Loucy (cell line): ENCODE measurements around the gene STAP2.

Experiments used
- EZH2phosphoT487 ChIP-seq: fragments of 200-600 bp; IDR thresholded peaks from 2 replicates; pipeline ENCODE4 v1.6.1; 2018; ENCODE audit warnings: antibody characterized with exemption, mild to moderate bottlenecking, moderate library complexity, borderline replicate concordance
- TF ChIP-seq, protein P1 (sequence below): fragments of 200-600 bp; sonication (generic); conservative IDR thresholded peaks from 2 replicates; pipeline ENCODE4 v1.5.1; 2014; ENCODE audit warnings: mild to moderate bottlenecking, antibody characterized with exemption, low read length

- TF ChIP-seq, protein P1, sequence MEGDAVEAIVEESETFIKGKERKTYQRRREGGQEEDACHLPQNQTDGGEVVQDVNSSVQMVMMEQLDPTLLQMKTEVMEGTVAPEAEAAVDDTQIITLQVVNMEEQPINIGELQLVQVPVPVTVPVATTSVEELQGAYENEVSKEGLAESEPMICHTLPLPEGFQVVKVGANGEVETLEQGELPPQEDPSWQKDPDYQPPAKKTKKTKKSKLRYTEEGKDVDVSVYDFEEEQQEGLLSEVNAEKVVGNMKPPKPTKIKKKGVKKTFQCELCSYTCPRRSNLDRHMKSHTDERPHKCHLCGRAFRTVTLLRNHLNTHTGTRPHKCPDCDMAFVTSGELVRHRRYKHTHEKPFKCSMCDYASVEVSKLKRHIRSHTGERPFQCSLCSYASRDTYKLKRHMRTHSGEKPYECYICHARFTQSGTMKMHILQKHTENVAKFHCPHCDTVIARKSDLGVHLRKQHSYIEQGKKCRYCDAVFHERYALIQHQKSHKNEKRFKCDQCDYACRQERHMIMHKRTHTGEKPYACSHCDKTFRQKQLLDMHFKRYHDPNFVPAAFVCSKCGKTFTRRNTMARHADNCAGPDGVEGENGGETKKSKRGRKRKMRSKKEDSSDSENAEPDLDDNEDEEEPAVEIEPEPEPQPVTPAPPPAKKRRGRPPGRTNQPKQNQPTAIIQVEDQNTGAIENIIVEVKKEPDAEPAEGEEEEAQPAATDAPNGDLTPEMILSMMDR = no peak
- TF ChIP-seq EZH2phosphoT487 = no peak
Measured at GRCh38 chr19:4376028-4376670, 37.5 kb upstream of the STAP2 start.
